SK-N-SH treated with all-trans-retinoic acid at 6 μM for 48 hours (cell line): ENCODE measurements around the gene CMIP.

Experiments used
- ATAC-seq: fragments of 200-7000 bp; cut with Tn5 transposase; 3 replicates; pipeline ENCODE4 v1.9.1; 2020; ENCODE audit warnings: mild to moderate bottlenecking, moderate library complexity
- ARNTL ChIP-seq: fragments of 450-650 bp; formaldehyde crosslinking; IDR thresholded peaks from 2 replicates; pipeline ENCODE4 v1.5.0; 2020; ENCODE audit warnings: low read depth, mild to moderate bottlenecking, moderate library complexity, borderline replicate concordance
- BACH2 ChIP-seq: fragments of 250-450 bp; sonication (Bioruptor Pico); IDR thresholded peaks from 2 replicates; pipeline ENCODE4 v1.9.0; 2021; ENCODE audit warnings: mild to moderate bottlenecking, borderline replicate concordance
- CSDC2 ChIP-seq: fragments of 250-450 bp; sonication (Bioruptor Pico); IDR thresholded peaks from 2 replicates; pipeline ENCODE4 v1.5.0; 2020; ENCODE audit warnings: mild to moderate bottlenecking, moderate library complexity
- ESRRG ChIP-seq: fragments of 250-450 bp; sonication (Bioruptor Pico); IDR thresholded peaks from 2 replicates; pipeline ENCODE4 v1.6.1; 2021; ENCODE audit warnings: mild to moderate bottlenecking
- GLIS3 ChIP-seq: fragments of 250-450 bp; sonication (Bioruptor Pico); IDR thresholded peaks from 2 replicates; pipeline ENCODE4 v1.5.0; 2020; ENCODE audit warnings: mild to moderate bottlenecking, moderate library complexity
- PPARA ChIP-seq: fragments of 250-450 bp; sonication (Bioruptor Pico); IDR thresholded peaks from 2 replicates; pipeline ENCODE4 v1.5.0; 2020; ENCODE audit warnings: mild to moderate bottlenecking, borderline replicate concordance
- RARB ChIP-seq: fragments of 250-450 bp; sonication (Bioruptor Pico); IDR thresholded peaks from 2 replicates; pipeline ENCODE4 v1.8.0; 2021; ENCODE audit warnings: mild to moderate bottlenecking, moderate library complexity
- SNAI2 ChIP-seq: fragments of 250-450 bp; sonication (Bioruptor Pico); IDR thresholded peaks from 2 replicates; pipeline ENCODE4 v1.5.0; 2020; ENCODE audit warnings: mild to moderate bottlenecking, moderate library complexity
- TOX ChIP-seq: fragments of 250-450 bp; sonication (Bioruptor Pico); IDR thresholded peaks from 2 replicates; pipeline ENCODE4 v1.8.0; 2021; ENCODE audit warnings: mild to moderate bottlenecking, moderate library complexity, borderline replicate concordance
- ZFP3 ChIP-seq: fragments of 250-450 bp; sonication (Bioruptor Pico); IDR thresholded peaks from 2 replicates; pipeline ENCODE4 v1.5.0; 2020; ENCODE audit warnings: mild to moderate bottlenecking, moderate library complexity
- ZFP30 ChIP-seq: fragments of 450-650 bp; formaldehyde crosslinking; IDR thresholded peaks from 2 replicates; pipeline ENCODE4 v1.5.0; 2022; ENCODE audit warnings: mild to moderate bottlenecking, moderate library complexity
- ZNF565 ChIP-seq: fragments of 450-650 bp; formaldehyde crosslinking; conservative IDR thresholded peaks from 2 replicates; pipeline ENCODE4 v1.5.0; 2020; ENCODE audit warnings: low read depth, mild to moderate bottlenecking, moderate library complexity
- TF ChIP-seq, protein P1 (sequence below): fragments of 250-450 bp; sonication (Bioruptor Pico); IDR thresholded peaks from 2 replicates; pipeline ENCODE4 v1.5.1; 2021; ENCODE audit warnings: mild to moderate bottlenecking, moderate library complexity
- TF ChIP-seq, protein P2 (sequence below): fragments of 250-450 bp; sonication (Bioruptor Pico); IDR thresholded peaks from 2 replicates; pipeline ENCODE4 v1.8.0; 2020; ENCODE audit warnings: mild to moderate bottlenecking, moderate library complexity, borderline replicate concordance
- TF ChIP-seq, protein P3 (sequence below): fragments of 250-450 bp; sonication (Bioruptor Pico); IDR thresholded peaks from 2 replicates; pipeline ENCODE4 v1.5.0; 2020; ENCODE audit warnings: mild to moderate bottlenecking, moderate library complexity
- TF ChIP-seq, protein P4 (sequence below): fragments of 250-450 bp; sonication (Bioruptor Pico); IDR thresholded peaks from 2 replicates; pipeline ENCODE4 v1.8.0; 2021; ENCODE audit warnings: low read depth, mild to moderate bottlenecking, moderate library complexity, borderline replicate concordance

The CMIP gene

DNA sequence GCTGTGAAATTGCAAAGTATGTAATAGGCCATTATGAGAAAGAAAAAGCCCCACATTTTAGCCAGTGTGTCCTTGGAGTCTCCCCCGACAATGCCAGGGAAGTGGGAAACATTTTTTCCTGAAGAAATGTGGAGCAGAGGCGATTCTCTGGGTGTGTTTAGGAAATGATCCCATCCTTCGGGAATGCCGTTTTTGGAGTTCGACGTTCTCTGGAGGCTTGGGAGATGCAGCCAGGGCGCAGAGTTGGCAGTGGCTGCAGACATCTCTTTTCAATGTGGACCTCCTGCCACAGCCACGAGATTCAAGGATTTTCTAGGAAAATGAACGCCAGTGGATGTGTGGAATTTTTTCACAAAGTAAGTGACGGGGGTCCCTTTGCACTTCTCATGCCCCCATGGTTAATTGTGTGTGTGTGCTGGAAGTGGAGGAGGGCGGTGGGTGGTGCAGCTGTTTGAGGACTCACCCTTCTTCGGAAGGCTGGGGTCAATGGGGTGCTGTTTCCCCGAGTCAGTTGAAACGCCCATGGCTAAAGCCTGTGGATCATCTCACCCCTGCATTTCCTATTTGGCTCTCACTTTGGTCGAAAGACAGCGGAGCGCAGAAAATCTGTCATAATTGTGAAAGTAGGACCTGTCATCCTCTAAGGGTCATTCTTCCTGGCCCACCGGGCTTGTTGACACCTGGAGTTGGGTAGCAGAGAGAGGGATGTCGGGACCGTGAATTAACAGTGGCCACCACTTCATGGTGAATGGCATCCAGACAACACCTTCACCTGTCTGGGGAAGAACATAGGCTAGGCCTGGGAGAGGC is 73.2 kb downstream of the CMIP start:
- no peak for TF ChIP-seq BACH2 (CRISPR knock-in tag)
- TF ChIP-seq, protein P1, sequence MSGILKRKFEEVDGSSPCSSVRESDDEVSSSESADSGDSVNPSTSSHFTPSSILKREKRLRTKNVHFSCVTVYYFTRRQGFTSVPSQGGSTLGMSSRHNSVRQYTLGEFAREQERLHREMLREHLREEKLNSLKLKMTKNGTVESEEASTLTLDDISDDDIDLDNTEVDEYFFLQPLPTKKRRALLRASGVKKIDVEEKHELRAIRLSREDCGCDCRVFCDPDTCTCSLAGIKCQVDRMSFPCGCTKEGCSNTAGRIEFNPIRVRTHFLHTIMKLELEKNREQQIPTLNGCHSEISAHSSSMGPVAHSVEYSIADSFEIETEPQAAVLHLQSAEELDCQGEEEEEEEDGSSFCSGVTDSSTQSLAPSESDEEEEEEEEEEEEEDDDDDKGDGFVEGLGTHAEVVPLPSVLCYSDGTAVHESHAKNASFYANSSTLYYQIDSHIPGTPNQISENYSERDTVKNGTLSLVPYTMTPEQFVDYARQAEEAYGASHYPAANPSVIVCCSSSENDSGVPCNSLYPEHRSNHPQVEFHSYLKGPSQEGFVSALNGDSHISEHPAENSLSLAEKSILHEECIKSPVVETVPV, result no peak
- no peak for TF ChIP-seq ZNF565 (CRISPR knock-in tag)
- no peak for TF ChIP-seq RARB (CRISPR knock-in tag)
- TF ChIP-seq TOX (CRISPR knock-in tag), result no peak
- TF ChIP-seq, protein P2, sequence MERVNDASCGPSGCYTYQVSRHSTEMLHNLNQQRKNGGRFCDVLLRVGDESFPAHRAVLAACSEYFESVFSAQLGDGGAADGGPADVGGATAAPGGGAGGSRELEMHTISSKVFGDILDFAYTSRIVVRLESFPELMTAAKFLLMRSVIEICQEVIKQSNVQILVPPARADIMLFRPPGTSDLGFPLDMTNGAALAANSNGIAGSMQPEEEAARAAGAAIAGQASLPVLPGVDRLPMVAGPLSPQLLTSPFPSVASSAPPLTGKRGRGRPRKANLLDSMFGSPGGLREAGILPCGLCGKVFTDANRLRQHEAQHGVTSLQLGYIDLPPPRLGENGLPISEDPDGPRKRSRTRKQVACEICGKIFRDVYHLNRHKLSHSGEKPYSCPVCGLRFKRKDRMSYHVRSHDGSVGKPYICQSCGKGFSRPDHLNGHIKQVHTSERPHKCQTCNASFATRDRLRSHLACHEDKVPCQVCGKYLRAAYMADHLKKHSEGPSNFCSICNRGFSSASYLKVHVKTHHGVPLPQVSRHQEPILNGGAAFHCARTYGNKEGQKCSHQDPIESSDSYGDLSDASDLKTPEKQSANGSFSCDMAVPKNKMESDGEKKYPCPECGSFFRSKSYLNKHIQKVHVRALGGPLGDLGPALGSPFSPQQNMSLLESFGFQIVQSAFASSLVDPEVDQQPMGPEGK (CRISPR knock-in tag), result no peak
- no peak for TF ChIP-seq ZFP30 (CRISPR knock-in tag)
- TF ChIP-seq PPARA, result no peak
- no peak for TF ChIP-seq ESRRG (CRISPR knock-in tag)
- ATAC-seq, result no peak

DNA sequence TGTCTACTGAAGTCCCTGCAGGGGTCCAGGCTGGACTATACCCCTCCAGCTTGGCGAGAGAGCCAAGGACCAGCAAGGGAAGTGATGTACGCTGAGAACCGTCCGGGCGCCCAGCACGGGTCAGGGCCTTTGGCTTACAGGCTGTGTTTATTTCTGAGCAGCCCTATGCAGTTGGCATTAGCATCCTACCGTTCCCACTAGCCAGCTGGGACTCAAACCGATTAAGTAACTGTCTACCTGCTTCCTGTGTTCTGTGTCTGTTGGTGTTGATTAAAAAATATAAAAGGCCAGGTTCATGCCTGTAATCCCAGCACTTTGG is 73.8 kb downstream of the CMIP start:
- ATAC-seq, result no peak
- no peak for TF ChIP-seq ESRRG (CRISPR knock-in tag)

DNA sequence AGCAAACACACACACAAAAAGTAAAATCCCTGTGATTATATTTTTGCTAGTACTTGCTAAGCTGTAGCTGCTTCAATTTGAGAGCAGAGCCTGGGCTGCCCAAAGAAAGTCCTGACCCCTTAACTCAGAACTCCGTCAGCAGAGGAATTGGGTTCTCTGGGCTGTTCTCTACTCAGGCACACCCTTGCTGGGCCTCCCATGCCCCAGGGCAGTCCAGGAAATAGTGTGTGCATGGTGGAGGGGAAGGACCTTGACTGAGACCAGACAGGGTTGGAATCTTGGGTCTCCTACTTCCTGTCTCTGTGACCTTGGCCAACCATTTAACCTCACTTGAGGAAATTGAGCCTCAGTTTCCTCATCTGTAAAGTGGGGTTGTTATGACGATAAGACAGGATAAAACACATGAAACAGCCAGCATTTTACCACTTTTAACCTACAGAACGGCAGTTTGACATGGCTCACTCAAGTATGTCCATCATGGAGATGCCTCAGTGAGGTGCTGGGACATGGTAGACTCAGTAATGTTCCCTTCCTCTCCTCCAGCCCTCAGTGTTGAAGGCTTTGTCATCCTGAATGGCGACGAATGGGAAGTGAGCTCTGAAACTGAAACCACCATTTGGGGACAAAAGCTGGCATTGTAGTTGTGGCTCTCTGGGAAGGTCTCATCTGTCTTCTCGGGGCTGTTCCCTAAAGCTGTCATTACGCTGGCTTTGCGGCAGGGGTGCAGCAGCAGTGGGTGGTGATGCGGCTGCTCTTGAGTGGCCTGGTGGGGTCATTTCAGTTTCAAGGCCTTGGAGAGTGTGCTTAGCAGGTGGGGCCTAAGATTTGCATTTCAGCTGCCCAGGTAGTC is 74.9 kb downstream of the CMIP start:
- no peak for TF ChIP-seq SNAI2 (CRISPR knock-in tag)
- TF ChIP-seq, protein P1, result no peak
- no peak for TF ChIP-seq ZFP3 (CRISPR knock-in tag)
- no peak for TF ChIP-seq PPARA
- no peak for TF ChIP-seq RARB (CRISPR knock-in tag)
- no peak for TF ChIP-seq CSDC2 (CRISPR knock-in tag)
- TF ChIP-seq GLIS3 (CRISPR knock-in tag), result no peak
- TF ChIP-seq ARNTL, result no peak
- TF ChIP-seq ESRRG (CRISPR knock-in tag), result no peak

DNA sequence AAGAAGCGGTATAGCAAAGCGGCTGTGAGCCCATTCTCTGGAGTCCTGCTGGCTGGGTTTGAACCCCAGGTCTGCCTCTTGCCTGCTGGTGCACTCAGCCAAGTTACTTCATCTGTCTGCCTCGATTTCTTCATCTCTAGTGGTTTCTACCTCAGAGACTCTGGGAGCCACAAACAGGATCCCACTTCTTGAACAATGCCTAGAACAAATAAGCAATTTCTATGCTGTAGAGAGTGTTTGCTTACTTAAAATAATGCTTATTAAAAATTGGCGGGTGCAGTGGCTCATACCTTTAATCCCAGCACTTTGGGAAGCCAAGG is 75.5 kb downstream of the CMIP start:
- no peak for ATAC-seq
- TF ChIP-seq CSDC2 (CRISPR knock-in tag) (no peak), PPARA (no peak), ARNTL (no peak), SNAI2 (CRISPR knock-in tag) (no peak), RARB (CRISPR knock-in tag) (no peak), ZFP3 (CRISPR knock-in tag) (no peak), BACH2 (CRISPR knock-in tag) (no peak)
- TF ChIP-seq, protein P3, sequence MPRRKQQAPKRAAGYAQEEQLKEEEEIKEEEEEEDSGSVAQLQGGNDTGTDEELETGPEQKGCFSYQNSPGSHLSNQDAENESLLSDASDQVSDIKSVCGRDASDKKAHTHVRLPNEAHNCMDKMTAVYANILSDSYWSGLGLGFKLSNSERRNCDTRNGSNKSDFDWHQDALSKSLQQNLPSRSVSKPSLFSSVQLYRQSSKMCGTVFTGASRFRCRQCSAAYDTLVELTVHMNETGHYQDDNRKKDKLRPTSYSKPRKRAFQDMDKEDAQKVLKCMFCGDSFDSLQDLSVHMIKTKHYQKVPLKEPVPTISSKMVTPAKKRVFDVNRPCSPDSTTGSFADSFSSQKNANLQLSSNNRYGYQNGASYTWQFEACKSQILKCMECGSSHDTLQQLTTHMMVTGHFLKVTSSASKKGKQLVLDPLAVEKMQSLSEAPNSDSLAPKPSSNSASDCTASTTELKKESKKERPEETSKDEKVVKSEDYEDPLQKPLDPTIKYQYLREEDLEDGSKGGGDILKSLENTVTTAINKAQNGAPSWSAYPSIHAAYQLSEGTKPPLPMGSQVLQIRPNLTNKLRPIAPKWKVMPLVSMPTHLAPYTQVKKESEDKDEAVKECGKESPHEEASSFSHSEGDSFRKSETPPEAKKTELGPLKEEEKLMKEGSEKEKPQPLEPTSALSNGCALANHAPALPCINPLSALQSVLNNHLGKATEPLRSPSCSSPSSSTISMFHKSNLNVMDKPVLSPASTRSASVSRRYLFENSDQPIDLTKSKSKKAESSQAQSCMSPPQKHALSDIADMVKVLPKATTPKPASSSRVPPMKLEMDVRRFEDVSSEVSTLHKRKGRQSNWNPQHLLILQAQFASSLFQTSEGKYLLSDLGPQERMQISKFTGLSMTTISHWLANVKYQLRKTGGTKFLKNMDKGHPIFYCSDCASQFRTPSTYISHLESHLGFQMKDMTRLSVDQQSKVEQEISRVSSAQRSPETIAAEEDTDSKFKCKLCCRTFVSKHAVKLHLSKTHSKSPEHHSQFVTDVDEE, result no peak
- TF ChIP-seq, protein P4, sequence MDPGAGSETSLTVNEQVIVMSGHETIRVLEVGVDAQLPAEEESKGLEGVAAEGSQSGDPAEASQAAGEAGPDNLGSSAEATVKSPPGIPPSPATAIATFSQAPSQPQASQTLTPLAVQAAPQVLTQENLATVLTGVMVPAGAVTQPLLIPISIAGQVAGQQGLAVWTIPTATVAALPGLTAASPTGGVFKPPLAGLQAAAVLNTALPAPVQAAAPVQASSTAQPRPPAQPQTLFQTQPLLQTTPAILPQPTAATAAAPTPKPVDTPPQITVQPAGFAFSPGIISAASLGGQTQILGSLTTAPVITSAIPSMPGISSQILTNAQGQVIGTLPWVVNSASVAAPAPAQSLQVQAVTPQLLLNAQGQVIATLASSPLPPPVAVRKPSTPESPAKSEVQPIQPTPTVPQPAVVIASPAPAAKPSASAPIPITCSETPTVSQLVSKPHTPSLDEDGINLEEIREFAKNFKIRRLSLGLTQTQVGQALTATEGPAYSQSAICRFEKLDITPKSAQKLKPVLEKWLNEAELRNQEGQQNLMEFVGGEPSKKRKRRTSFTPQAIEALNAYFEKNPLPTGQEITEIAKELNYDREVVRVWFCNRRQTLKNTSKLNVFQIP (CRISPR knock-in tag), result no peak
- TF ChIP-seq, protein P2 (CRISPR knock-in tag), result no peak

More for the DNA sequence above, 74.9 kb downstream of the CMIP start:
- ATAC-seq, result no peak
